H9 (cell line): ENCODE measurements around the gene SETBP1. TPM values are rescaled to one million over a fixed set of nuclear protein-coding genes. Genes with fewer than 3 reads are reported as not detected.

Experiments used
- DNase-seq: peaks from one replicate; pipeline ENCODE4 v3.0.0-alpha.2; 2017
- H2AFZ ChIP-seq: one replicate; pipeline ENCODE4 v1.6.1; 2013; ENCODE audit warnings: mild to moderate bottlenecking, low read length, control low read depth, moderate library complexity
- H2AK5ac ChIP-seq: 2 replicates; pipeline ENCODE4 v1.6.1; 2013; ENCODE audit warnings: low read length, control low read depth, mixed read lengths; ENCODE audit not compliant: insufficient read length
- H2BK120ac ChIP-seq: one replicate; pipeline ENCODE4 v1.6.1; 2013; ENCODE audit warnings: low read depth, mild to moderate bottlenecking, low read length, control low read depth, inconsistent platforms; ENCODE audit not compliant: poor library complexity, severe bottlenecking
- H2BK12ac ChIP-seq: 2 replicates; pipeline ENCODE4 v1.6.1; 2013; ENCODE audit warnings: low read length, control low read depth, mixed read lengths, low read depth; ENCODE audit not compliant: insufficient read length
- H2BK15ac ChIP-seq: 2 replicates; pipeline ENCODE4 v1.6.1; 2013; ENCODE audit warnings: low read depth, low read length, control low read depth
- H2BK20ac ChIP-seq: one replicate; pipeline ENCODE4 v1.6.1; 2013; ENCODE audit warnings: low read depth, mild to moderate bottlenecking, low read length, control low read depth, inconsistent platforms; ENCODE audit not compliant: poor library complexity, severe bottlenecking
- H2BK5ac ChIP-seq: 2 replicates; pipeline ENCODE4 v1.6.1; 2013; ENCODE audit warnings: low read length, control low read depth, mixed read lengths; ENCODE audit not compliant: insufficient read length
- H3K14ac ChIP-seq: 2 replicates; pipeline ENCODE4 v1.6.1; 2013; ENCODE audit warnings: low read length, control low read depth; ENCODE audit not compliant: insufficient read depth
- H3K18ac ChIP-seq: 2 replicates; pipeline ENCODE4 v1.6.1; 2013; ENCODE audit warnings: low read depth, mild to moderate bottlenecking, mixed read lengths, low read length, control low read depth; ENCODE audit not compliant: insufficient read length
- H3K23ac ChIP-seq: 2 replicates; pipeline ENCODE4 v1.6.1; 2013; ENCODE audit warnings: low read length, control low read depth, mixed read lengths, low read depth; ENCODE audit not compliant: insufficient read length
- H3K23me2 ChIP-seq: 2 replicates; pipeline ENCODE4 v1.6.1; 2013; ENCODE audit warnings: low read depth, mild to moderate bottlenecking, mixed read lengths, low read length, control low read depth; ENCODE audit not compliant: insufficient read length, poor library complexity, severe bottlenecking
- H3K27ac ChIP-seq: 2 replicates; pipeline ENCODE4 v1.5.1; 2013; ENCODE audit warnings: low read length, control low read depth, mixed read lengths, low read depth; ENCODE audit not compliant: insufficient read length
- H3K27me3 ChIP-seq: 2 replicates; pipeline ENCODE4 v1.6.1; 2013; ENCODE audit warnings: low read length, control low read depth, inconsistent platforms; ENCODE audit not compliant: insufficient read depth
- H3K4ac ChIP-seq: 2 replicates; pipeline ENCODE4 v1.6.1; 2013; ENCODE audit warnings: low read depth, mild to moderate bottlenecking, control low read depth, inconsistent platforms, low read length, moderate library complexity
- H3K4me1 ChIP-seq: 2 replicates; pipeline ENCODE4 v1.6.1; 2013; ENCODE audit warnings: low read length, control low read depth, inconsistent platforms; ENCODE audit not compliant: insufficient read depth
- H3K4me2 ChIP-seq: 2 replicates; pipeline ENCODE4 v1.6.1; 2013; ENCODE audit warnings: low read length, control low read depth, mixed read lengths; ENCODE audit not compliant: insufficient read length, insufficient read depth
- H3K56ac ChIP-seq: 2 replicates; pipeline ENCODE4 v1.6.1; 2013; ENCODE audit warnings: low read depth, mild to moderate bottlenecking, mixed read lengths, low read length, control low read depth; ENCODE audit not compliant: insufficient read length
- H3K79me1 ChIP-seq: 2 replicates; pipeline ENCODE4 v1.6.1; 2013; ENCODE audit warnings: low read depth, mild to moderate bottlenecking, moderate library complexity, low read length, control low read depth, inconsistent platforms; ENCODE audit not compliant: insufficient read depth, poor library complexity, severe bottlenecking
- H3K79me2 ChIP-seq: 2 replicates; pipeline ENCODE4 v1.6.1; 2013; ENCODE audit warnings: low read length, control low read depth, inconsistent platforms; ENCODE audit not compliant: insufficient read depth
- H3K9ac ChIP-seq: 2 replicates; pipeline ENCODE4 v1.6.1; 2013; ENCODE audit warnings: low read length, control low read depth, mixed read lengths; ENCODE audit not compliant: insufficient read length; ENCODE audit errors: extremely low read depth
- H3K9me3 ChIP-seq: one replicate; pipeline ENCODE4 v1.6.1; 2013; ENCODE audit warnings: low read depth, low read length, inconsistent platforms; ENCODE audit not compliant: control insufficient read depth
- H3T11ph ChIP-seq: one replicate; pipeline ENCODE4 v1.6.1; 2013; ENCODE audit warnings: mild to moderate bottlenecking, low read length, control low read depth, inconsistent platforms
- H4K20me1 ChIP-seq: one replicate; pipeline ENCODE4 v1.6.1; 2013; ENCODE audit not compliant: control insufficient read depth, insufficient read length, insufficient read depth
- H4K5ac ChIP-seq: 2 replicates; pipeline ENCODE4 v1.6.1; 2013; ENCODE audit warnings: low read depth, mild to moderate bottlenecking, mixed read lengths, low read length, control low read depth; ENCODE audit not compliant: insufficient read length
- H4K8ac ChIP-seq: replicated peaks from 2 replicates; pipeline ENCODE4 v1.6.1; 2013; ENCODE audit warnings: low read length, control low read depth, mixed read lengths, low read depth; ENCODE audit not compliant: insufficient read length
- H4K91ac ChIP-seq: 2 replicates; pipeline ENCODE4 v1.6.1; 2013; ENCODE audit warnings: low read depth, mild to moderate bottlenecking, moderate library complexity, mixed read lengths, low read length, control low read depth; ENCODE audit not compliant: insufficient read length
- H3K27ac Mint-ChIP-seq, 3 experiments: 2 replicates in 2 of 3; 3 replicates in 1 of 3; pipeline ENCODE4 v1.8.0; 2020 to 2021; ENCODE audit warnings: mixed read lengths in 3 of 3, mild to moderate bottlenecking in 1 of 3, moderate library complexity in 1 of 3
- H3K27me3 Mint-ChIP-seq: 2 replicates; pipeline ENCODE4 v1.8.0; 2021; ENCODE audit warnings: low read depth, mild to moderate bottlenecking, moderate library complexity, mixed read lengths
- H3K36me3 Mint-ChIP-seq, 3 experiments: 2 replicates in 2 of 3; 3 replicates in 1 of 3; pipeline ENCODE4 v1.8.0; 2020 to 2021; ENCODE audit warnings: low read depth in 3 of 3, mixed read lengths in 3 of 3; ENCODE audit not compliant: insufficient read depth in 1 of 3
- H3K4me1 Mint-ChIP-seq, 2 experiments: 2 replicates each; pipeline ENCODE4 v1.8.0; 2020; ENCODE audit warnings: mixed read lengths in 2 of 2
- H3K4me3 Mint-ChIP-seq, 2 experiments: 2 replicates in 1 of 2; 3 replicates in 1 of 2; pipeline ENCODE4 v1.8.0; 2020 to 2021; ENCODE audit warnings: mild to moderate bottlenecking in 2 of 2, mixed read lengths in 2 of 2, moderate library complexity in 1 of 2
- H3K9me3 Mint-ChIP-seq, 2 experiments: 2 replicates in 1 of 2; 3 replicates in 1 of 2; pipeline ENCODE4 v1.8.0; 2020; ENCODE audit warnings: mild to moderate bottlenecking in 2 of 2, mixed read lengths in 2 of 2, moderate library complexity in 1 of 2
- CTCF ChIP-seq: fragments of 200-600 bp; sonication (generic); conservative IDR thresholded peaks from 3 replicates; pipeline ENCODE4 v1.8.0; 2021; ENCODE audit warnings: antibody characterized with exemption, mild to moderate bottlenecking
- WGBS: extraction: QIAGEN DNeasy Blood & Tissue Kit; methylation state at CpG from one replicate; pipeline ENCODE4 v1.1.7; 2013; ENCODE audit warnings: missing lambda C conversion rate, low lambda C conversion rate, mixed read lengths; ENCODE audit not compliant: insufficient read length; ENCODE audit errors: extremely low coverage; 5-methylcytosine and 5-hydroxymethylcytosine counted together
- total RNA-seq: library from RNA; stranded (reverse); gene quantifications from 2 replicates; pipeline ENCODE4 v1.2.1, GENCODE V29; 2021

Gene SETBP1
- total RNA-seq, 1 experiment from 2014 or later: 4.6 TPM

GRCh38 chr18:44685296-44685695, 4.6 kb downstream of the SETBP1 start:
- no peak for TF ChIP-seq CTCF
- H4K91ac ChIP-seq: no peak overlapping the region

More at GRCh38 chr18:44685296-44685695, 4.6 kb downstream of the SETBP1 start:
- no peak overlapping the region for H3K9ac ChIP-seq
- Mint-ChIP-seq H3K4me1 (peaks cover 3 to 8% of the 10 kb centered on the region in 2 experiments; a peak in 3 of 4 replicates), H3K4me3 (no peak overlapping the region), H3K27ac (no peak overlapping the region), H3K36me3 (no peaks in the 10 kb centered on the region), H3K9me3 (no peaks in the 10 kb centered on the region), H3K27me3 (0 out of 2 replicates have a peak, but pooled peaks cover 2% of the 10 kb centered on the region)
- H2BK15ac ChIP-seq: no peak overlapping the region
- WGBS: no CpG with 5 or more reads among the region's 6 CpGs
- no peak overlapping the region for H3K14ac ChIP-seq
- H3K79me2 ChIP-seq: no peaks in the 10 kb centered on the region
- H3K4me1 ChIP-seq: peaks cover 4% of the 10 kb centered on the region; the same call in 1 of the 2 replicates
- H2BK12ac ChIP-seq: no peak overlapping the region
- H3K18ac ChIP-seq: no peak overlapping the region
- DNase-seq: no peak
- no peak overlapping the region for H3T11ph ChIP-seq
- peaks cover 12% of the 10 kb centered on the region for H3K23me2 ChIP-seq
- no peak overlapping the region for H3K4me2 ChIP-seq
- no peak overlapping the region for H4K8ac ChIP-seq
- H3K27me3 ChIP-seq: peaks cover 9% of the 10 kb centered on the region; the same call in 1 of the 2 replicates
- H3K56ac ChIP-seq: no peak overlapping the region
- H2AFZ ChIP-seq: no peak overlapping the region
- H2AK5ac ChIP-seq: no peak overlapping the region
- H4K5ac ChIP-seq: no peak overlapping the region
- H2BK5ac ChIP-seq: no peak overlapping the region
- H3K23ac ChIP-seq: no peak overlapping the region
- H3K4ac ChIP-seq: no peak overlapping the region
- H3K79me1 ChIP-seq: peaks cover 3% of the 10 kb centered on the region
- H4K20me1 ChIP-seq: no peaks in the 10 kb centered on the region
- no peak overlapping the region for H2BK120ac ChIP-seq
- no peak overlapping the region for H3K27ac ChIP-seq
- H3K9me3 ChIP-seq: no peaks in the 10 kb centered on the region
- H2BK20ac ChIP-seq: no peak overlapping the region
